H9 (cell line): ENCODE results near the gene GOLGA8S. TPM values are rescaled to one million over a fixed set of nuclear protein-coding genes. Genes with fewer than 3 reads are reported as not detected.

Experiments used
- DNase-seq: peaks from one replicate; pipeline ENCODE4 v3.0.0-alpha.2; 2017
- H2AFZ ChIP-seq: one replicate; pipeline ENCODE4 v1.6.1; 2013; ENCODE audit warnings: mild to moderate bottlenecking, low read length, control low read depth, moderate library complexity
- H2AK5ac ChIP-seq: 2 replicates; pipeline ENCODE4 v1.6.1; 2013; ENCODE audit warnings: low read length, control low read depth, mixed read lengths; ENCODE audit not compliant: insufficient read length
- H2BK120ac ChIP-seq: one replicate; pipeline ENCODE4 v1.6.1; 2013; ENCODE audit warnings: low read depth, mild to moderate bottlenecking, low read length, control low read depth, inconsistent platforms; ENCODE audit not compliant: poor library complexity, severe bottlenecking
- H2BK12ac ChIP-seq: 2 replicates; pipeline ENCODE4 v1.6.1; 2013; ENCODE audit warnings: low read length, control low read depth, mixed read lengths, low read depth; ENCODE audit not compliant: insufficient read length
- H2BK15ac ChIP-seq: 2 replicates; pipeline ENCODE4 v1.6.1; 2013; ENCODE audit warnings: low read depth, low read length, control low read depth
- H2BK20ac ChIP-seq: one replicate; pipeline ENCODE4 v1.6.1; 2013; ENCODE audit warnings: low read depth, mild to moderate bottlenecking, low read length, control low read depth, inconsistent platforms; ENCODE audit not compliant: poor library complexity, severe bottlenecking
- H2BK5ac ChIP-seq: 2 replicates; pipeline ENCODE4 v1.6.1; 2013; ENCODE audit warnings: low read length, control low read depth, mixed read lengths; ENCODE audit not compliant: insufficient read length
- H3K14ac ChIP-seq: 2 replicates; pipeline ENCODE4 v1.6.1; 2013; ENCODE audit warnings: low read length, control low read depth; ENCODE audit not compliant: insufficient read depth
- H3K18ac ChIP-seq: 2 replicates; pipeline ENCODE4 v1.6.1; 2013; ENCODE audit warnings: low read depth, mild to moderate bottlenecking, mixed read lengths, low read length, control low read depth; ENCODE audit not compliant: insufficient read length
- H3K23ac ChIP-seq: 2 replicates; pipeline ENCODE4 v1.6.1; 2013; ENCODE audit warnings: low read length, control low read depth, mixed read lengths, low read depth; ENCODE audit not compliant: insufficient read length
- H3K23me2 ChIP-seq: 2 replicates; pipeline ENCODE4 v1.6.1; 2013; ENCODE audit warnings: low read depth, mild to moderate bottlenecking, mixed read lengths, low read length, control low read depth; ENCODE audit not compliant: insufficient read length, poor library complexity, severe bottlenecking
- H3K27ac ChIP-seq: 2 replicates; pipeline ENCODE4 v1.5.1; 2013; ENCODE audit warnings: low read length, control low read depth, mixed read lengths, low read depth; ENCODE audit not compliant: insufficient read length
- H3K27me3 ChIP-seq: 2 replicates; pipeline ENCODE4 v1.6.1; 2013; ENCODE audit warnings: low read length, control low read depth, inconsistent platforms; ENCODE audit not compliant: insufficient read depth
- H3K4ac ChIP-seq: 2 replicates; pipeline ENCODE4 v1.6.1; 2013; ENCODE audit warnings: low read depth, mild to moderate bottlenecking, control low read depth, inconsistent platforms, low read length, moderate library complexity
- H3K4me1 ChIP-seq: 2 replicates; pipeline ENCODE4 v1.6.1; 2013; ENCODE audit warnings: low read length, control low read depth, inconsistent platforms; ENCODE audit not compliant: insufficient read depth
- H3K4me2 ChIP-seq: 2 replicates; pipeline ENCODE4 v1.6.1; 2013; ENCODE audit warnings: low read length, control low read depth, mixed read lengths; ENCODE audit not compliant: insufficient read length, insufficient read depth
- H3K56ac ChIP-seq: 2 replicates; pipeline ENCODE4 v1.6.1; 2013; ENCODE audit warnings: low read depth, mild to moderate bottlenecking, mixed read lengths, low read length, control low read depth; ENCODE audit not compliant: insufficient read length
- H3K79me1 ChIP-seq: 2 replicates; pipeline ENCODE4 v1.6.1; 2013; ENCODE audit warnings: low read depth, mild to moderate bottlenecking, moderate library complexity, low read length, control low read depth, inconsistent platforms; ENCODE audit not compliant: insufficient read depth, poor library complexity, severe bottlenecking
- H3K79me2 ChIP-seq: 2 replicates; pipeline ENCODE4 v1.6.1; 2013; ENCODE audit warnings: low read length, control low read depth, inconsistent platforms; ENCODE audit not compliant: insufficient read depth
- H3K9ac ChIP-seq: 2 replicates; pipeline ENCODE4 v1.6.1; 2013; ENCODE audit warnings: low read length, control low read depth, mixed read lengths; ENCODE audit not compliant: insufficient read length; ENCODE audit errors: extremely low read depth
- H3K9me3 ChIP-seq: one replicate; pipeline ENCODE4 v1.6.1; 2013; ENCODE audit warnings: low read depth, low read length, inconsistent platforms; ENCODE audit not compliant: control insufficient read depth
- H3T11ph ChIP-seq: one replicate; pipeline ENCODE4 v1.6.1; 2013; ENCODE audit warnings: mild to moderate bottlenecking, low read length, control low read depth, inconsistent platforms
- H4K20me1 ChIP-seq: one replicate; pipeline ENCODE4 v1.6.1; 2013; ENCODE audit not compliant: control insufficient read depth, insufficient read length, insufficient read depth
- H4K5ac ChIP-seq: 2 replicates; pipeline ENCODE4 v1.6.1; 2013; ENCODE audit warnings: low read depth, mild to moderate bottlenecking, mixed read lengths, low read length, control low read depth; ENCODE audit not compliant: insufficient read length
- H4K8ac ChIP-seq: replicated peaks from 2 replicates; pipeline ENCODE4 v1.6.1; 2013; ENCODE audit warnings: low read length, control low read depth, mixed read lengths, low read depth; ENCODE audit not compliant: insufficient read length
- H4K91ac ChIP-seq: 2 replicates; pipeline ENCODE4 v1.6.1; 2013; ENCODE audit warnings: low read depth, mild to moderate bottlenecking, moderate library complexity, mixed read lengths, low read length, control low read depth; ENCODE audit not compliant: insufficient read length
- H3K27ac Mint-ChIP-seq, 3 experiments: 2 replicates in 2 of 3; 3 replicates in 1 of 3; pipeline ENCODE4 v1.8.0; 2020 to 2021; ENCODE audit warnings: mixed read lengths in 3 of 3, mild to moderate bottlenecking in 1 of 3, moderate library complexity in 1 of 3
- H3K27me3 Mint-ChIP-seq: 2 replicates; pipeline ENCODE4 v1.8.0; 2021; ENCODE audit warnings: low read depth, mild to moderate bottlenecking, moderate library complexity, mixed read lengths
- H3K36me3 Mint-ChIP-seq, 3 experiments: 2 replicates in 2 of 3; 3 replicates in 1 of 3; pipeline ENCODE4 v1.8.0; 2020 to 2021; ENCODE audit warnings: low read depth in 3 of 3, mixed read lengths in 3 of 3; ENCODE audit not compliant: insufficient read depth in 1 of 3
- H3K4me1 Mint-ChIP-seq, 2 experiments: 2 replicates each; pipeline ENCODE4 v1.8.0; 2020; ENCODE audit warnings: mixed read lengths in 2 of 2
- H3K4me3 Mint-ChIP-seq, 2 experiments: 2 replicates in 1 of 2; 3 replicates in 1 of 2; pipeline ENCODE4 v1.8.0; 2020 to 2021; ENCODE audit warnings: mild to moderate bottlenecking in 2 of 2, mixed read lengths in 2 of 2, moderate library complexity in 1 of 2
- H3K9me3 Mint-ChIP-seq, 2 experiments: 2 replicates in 1 of 2; 3 replicates in 1 of 2; pipeline ENCODE4 v1.8.0; 2020; ENCODE audit warnings: mild to moderate bottlenecking in 2 of 2, mixed read lengths in 2 of 2, moderate library complexity in 1 of 2
- CTCF ChIP-seq: fragments of 200-600 bp; sonication (generic); conservative IDR thresholded peaks from 3 replicates; pipeline ENCODE4 v1.8.0; 2021; ENCODE audit warnings: antibody characterized with exemption, mild to moderate bottlenecking
- WGBS: extraction: QIAGEN DNeasy Blood & Tissue Kit; methylation state at CpG from one replicate; pipeline ENCODE4 v1.1.7; 2013; ENCODE audit warnings: missing lambda C conversion rate, low lambda C conversion rate, mixed read lengths; ENCODE audit not compliant: insufficient read length; ENCODE audit errors: extremely low coverage; 5-methylcytosine and 5-hydroxymethylcytosine counted together
- total RNA-seq: library from RNA; stranded (reverse); gene quantifications from 2 replicates; pipeline ENCODE4 v1.2.1, GENCODE V29; 2021

The GOLGA8S gene
- total RNA-seq, 1 experiment from 2014 or later: 0.07 TPM

- H3K4ac ChIP-seq: no peak overlapping the region
- WGBS: no CpG with 5 or more reads among the region's 5 CpGs
Measured at GRCh38 chr15:23395832-23396231, 41.3 kb downstream of the GOLGA8S start.

More at GRCh38 chr15:23395832-23396231, 41.3 kb downstream of the GOLGA8S start:
- H3K14ac ChIP-seq: no peak overlapping the region
- no peak overlapping the region for H3K23ac ChIP-seq
- H3K4me1 Mint-ChIP-seq: peaks cover 8 to 11% of the 10 kb centered on the region in 2 experiments; a peak in 1 of 4 replicates
- H3K9me3 Mint-ChIP-seq: peaks cover 56 to 58% of the 10 kb centered on the region in 2 experiments
- no peak overlapping the region for H3K56ac ChIP-seq
- H3K4me1 ChIP-seq: no peaks in the 10 kb centered on the region
- H3K4me2 ChIP-seq: no peak overlapping the region
- H2BK15ac ChIP-seq: no peak overlapping the region
- H2BK5ac ChIP-seq: no peak overlapping the region
- H3K9me3 ChIP-seq: no peaks in the 10 kb centered on the region
- no peak overlapping the region for H3K27ac ChIP-seq
- no peak overlapping the region for H2AK5ac ChIP-seq
- no peak overlapping the region for H3K9ac ChIP-seq
- H4K91ac ChIP-seq: no peak overlapping the region
- H3K23me2 ChIP-seq: no peaks in the 10 kb centered on the region
- no peaks in the 10 kb centered on the region for H4K20me1 ChIP-seq
- no peak for TF ChIP-seq CTCF
- H3K79me2 ChIP-seq: no peaks in the 10 kb centered on the region
- H4K5ac ChIP-seq: no peak overlapping the region
- no peak overlapping the region for H3K4me3 Mint-ChIP-seq
- H2BK12ac ChIP-seq: no peak overlapping the region
- no peak overlapping the region for H3K18ac ChIP-seq
- peaks cover 0 to 2% (median 1%) of the 10 kb centered on the region in 3 experiments; a peak in 4 of 7 replicates for H3K36me3 Mint-ChIP-seq
- H2BK120ac ChIP-seq: no peak overlapping the region
- no peak overlapping the region for H4K8ac ChIP-seq
- no peaks in the 10 kb centered on the region for H3K79me1 ChIP-seq
- H3K27ac Mint-ChIP-seq: no peak overlapping the region; a peak in 1 of 7 replicates
- no peak overlapping the region for H3T11ph ChIP-seq
- H2AFZ ChIP-seq: no peak overlapping the region
- no peak for DNase-seq
- H2BK20ac ChIP-seq: no peak overlapping the region
- H3K27me3 ChIP-seq: no peaks in the 10 kb centered on the region
- no peaks in the 10 kb centered on the region for H3K27me3 Mint-ChIP-seq
